HG03045 (cell line): ENCODE measurements around the gene UBE2QL1.

ENCODE experiments used
- ATAC-seq: cut with Tn5 transposase; IDR thresholded peaks from one replicate; pipeline ENCODE4 v1.9.1; 2021; ENCODE audit warnings: mild to moderate bottlenecking, moderate library complexity; ENCODE audit not compliant: unreplicated experiment

The UBE2QL1 gene

DNA sequence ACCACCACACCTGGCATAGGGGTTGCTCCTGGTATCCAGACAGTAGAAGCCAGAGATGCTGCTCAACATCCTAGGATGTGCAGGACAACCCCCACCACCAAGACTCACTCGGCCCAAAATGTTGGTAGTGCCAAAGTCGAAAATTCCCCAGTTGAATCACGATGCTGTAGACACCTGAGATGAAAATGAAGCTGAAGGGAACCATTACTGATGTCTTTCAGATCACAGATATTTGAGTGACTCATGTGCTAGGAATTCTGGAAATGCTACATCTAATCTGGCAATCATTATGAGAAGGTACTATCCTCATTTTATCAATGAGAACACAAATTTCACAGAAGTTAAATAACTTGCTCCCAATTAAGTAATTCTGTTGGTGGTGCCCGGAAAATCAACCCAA lies 21.0 kb upstream of the UBE2QL1 start:
- no peak for ATAC-seq

DNA sequence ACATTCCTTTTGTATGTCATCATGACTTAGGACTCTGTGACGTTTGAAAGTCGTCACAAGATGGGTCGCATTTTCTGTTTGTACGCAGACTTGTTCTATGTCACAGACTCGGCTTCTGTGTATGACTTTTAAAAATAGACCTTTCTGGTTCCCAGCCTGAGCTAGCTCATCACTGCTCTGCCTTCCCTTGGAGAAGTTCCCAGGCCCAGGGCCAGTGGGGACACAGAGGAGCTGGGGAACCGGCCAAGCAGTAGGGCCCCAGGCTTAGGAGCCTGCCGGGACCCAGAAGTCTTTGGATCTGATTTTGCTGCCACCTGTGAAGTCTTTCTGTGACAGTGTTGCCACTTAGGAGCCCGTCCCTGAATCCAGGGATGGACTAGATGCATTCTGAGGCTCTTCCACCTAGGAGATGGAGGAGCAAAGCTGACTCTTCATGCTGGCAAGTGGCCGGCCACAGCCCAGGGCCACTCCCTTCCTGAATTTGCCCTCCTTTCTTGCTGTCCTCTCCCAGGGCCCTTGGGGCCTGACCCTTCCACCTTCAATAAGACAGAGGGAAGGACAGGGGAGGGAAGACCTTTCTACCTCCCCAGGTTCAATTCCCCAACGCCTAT lies 18.1 kb upstream of the UBE2QL1 start:
- ATAC-seq = no peak

DNA sequence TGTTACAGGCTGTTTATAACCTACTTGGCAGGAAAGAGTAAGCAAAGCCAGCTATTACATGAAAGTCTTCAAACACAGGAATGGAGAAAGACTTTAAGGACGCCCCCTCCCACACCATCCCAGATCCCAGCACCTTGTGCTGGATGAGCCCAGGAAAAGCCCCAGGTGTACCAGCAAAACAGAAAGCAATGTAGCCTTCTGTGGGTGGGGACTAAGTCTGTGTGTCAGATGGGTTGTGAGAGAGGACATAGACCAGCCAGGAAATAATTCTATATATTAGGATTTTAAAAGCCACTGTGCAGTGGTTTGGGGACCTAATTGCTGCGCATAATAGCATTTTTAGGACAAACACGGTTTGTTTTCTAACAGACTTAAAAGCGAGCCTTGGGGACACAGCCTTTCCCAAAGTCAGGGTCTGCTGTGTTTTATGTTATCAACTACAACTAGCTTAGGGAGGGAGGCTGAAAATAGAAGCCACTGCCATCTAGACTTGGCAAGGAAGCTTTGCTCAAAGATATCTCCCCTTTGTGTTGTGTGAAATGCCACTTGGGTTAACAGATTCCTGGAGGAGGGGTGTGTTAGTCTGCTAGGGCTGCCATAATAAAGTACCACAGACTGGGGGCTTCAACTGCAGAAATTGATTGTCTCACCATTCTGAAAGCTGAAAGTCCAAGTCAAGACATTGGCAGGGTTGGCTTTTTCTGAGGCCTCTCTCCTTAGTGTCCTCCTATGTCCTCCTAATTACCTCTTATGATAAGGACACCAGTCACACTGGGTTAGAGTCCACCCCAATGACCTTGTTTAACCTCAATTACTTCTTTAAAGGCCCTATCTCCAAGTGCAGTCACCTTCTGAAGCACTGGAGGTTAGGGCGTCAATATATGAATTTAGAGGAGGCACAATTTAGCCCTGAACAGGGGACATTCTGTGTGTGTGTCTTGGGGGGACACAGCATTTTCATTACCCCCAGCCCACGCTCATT lies 17.2 kb upstream of the UBE2QL1 start:
- no peak for ATAC-seq

DNA sequence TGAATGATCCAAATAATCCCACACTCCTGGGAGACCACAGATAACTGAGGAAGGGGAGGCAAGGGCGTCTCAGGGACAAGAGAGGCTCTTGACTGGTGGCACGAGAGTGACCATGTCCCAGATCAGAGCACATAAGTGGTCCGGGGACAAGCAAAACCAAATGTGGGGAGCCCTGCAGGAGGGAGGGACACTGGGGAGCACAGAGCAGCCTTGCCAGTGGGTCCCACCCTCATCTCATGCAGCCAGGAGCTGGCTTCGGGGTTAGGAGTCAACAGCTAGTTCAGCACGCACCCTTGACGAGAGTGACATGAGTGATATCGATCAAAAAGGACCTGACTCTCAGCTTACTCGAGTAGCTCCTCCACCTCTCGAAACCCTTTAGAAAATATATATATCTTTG lies 16.5 kb upstream of the UBE2QL1 start:
- no peak for ATAC-seq

DNA sequence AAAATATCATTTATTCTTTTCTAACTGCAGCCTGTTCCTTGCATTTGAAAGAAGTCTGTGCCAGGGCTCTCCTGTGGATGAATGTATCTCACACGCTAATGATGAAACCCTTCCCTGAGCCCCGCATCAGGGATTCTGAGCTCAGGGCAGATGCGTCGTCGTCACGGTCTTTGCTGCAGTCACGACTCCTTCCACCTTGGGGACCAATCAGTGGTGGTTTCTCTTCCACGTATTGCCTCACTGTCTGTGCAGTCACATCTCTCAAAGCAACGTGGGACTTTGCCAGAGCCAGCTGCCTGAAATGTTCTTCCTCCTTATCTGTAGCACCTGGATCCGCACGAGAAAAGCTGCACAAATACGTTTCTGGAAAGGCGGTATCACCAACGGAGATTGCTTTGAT lies 13.9 kb upstream of the UBE2QL1 start:
- ATAC-seq = no peak

DNA sequence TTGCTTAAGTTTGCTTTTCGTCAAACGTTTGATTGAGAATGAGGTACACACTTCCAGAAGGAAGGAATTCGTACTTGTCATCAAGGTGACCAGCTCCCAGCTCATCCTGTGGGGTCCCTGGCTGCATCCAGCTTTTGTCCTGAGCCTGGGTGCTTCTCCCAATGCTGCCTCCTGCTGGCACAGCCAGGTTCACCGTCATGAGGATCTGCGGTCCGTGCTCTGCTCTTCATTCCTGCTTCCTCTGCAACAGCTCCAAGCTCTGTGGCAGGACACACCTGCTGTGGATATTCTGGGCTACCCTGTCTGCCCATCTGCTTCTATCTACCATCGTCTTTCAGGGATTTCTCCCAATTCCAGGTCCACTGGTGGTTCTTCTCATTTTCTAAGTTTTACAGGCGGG lies 13.3 kb upstream of the UBE2QL1 start:
- no peak for ATAC-seq

DNA sequence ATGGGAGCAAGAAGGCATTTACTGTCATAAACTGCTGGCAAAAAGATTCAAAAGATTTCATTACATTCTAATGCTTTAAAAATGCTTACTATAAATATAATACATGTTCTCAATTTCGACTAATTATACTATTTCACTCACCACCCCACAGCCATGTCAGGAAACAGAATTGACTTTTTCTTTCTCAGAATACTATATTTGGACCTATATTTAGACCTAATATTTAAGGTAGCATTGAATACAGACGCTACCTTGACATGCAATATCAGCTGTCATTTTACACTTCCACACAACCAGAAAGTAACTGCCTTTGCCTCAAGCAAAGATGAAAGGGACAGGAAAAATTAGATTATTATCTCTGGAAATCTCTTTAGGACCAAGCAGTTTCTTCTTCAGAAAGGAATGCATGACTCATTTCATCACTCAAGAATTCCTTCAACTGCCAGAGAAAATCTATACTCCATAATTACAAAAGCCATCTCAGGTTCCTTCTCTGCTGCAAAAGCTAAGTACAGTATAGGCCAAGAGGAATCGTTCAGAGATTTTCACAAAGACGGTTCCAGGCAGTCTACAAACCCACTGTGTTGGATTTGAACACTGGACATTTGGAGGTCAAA lies 11.8 kb upstream of the UBE2QL1 start:
- ATAC-seq = no peak

DNA sequence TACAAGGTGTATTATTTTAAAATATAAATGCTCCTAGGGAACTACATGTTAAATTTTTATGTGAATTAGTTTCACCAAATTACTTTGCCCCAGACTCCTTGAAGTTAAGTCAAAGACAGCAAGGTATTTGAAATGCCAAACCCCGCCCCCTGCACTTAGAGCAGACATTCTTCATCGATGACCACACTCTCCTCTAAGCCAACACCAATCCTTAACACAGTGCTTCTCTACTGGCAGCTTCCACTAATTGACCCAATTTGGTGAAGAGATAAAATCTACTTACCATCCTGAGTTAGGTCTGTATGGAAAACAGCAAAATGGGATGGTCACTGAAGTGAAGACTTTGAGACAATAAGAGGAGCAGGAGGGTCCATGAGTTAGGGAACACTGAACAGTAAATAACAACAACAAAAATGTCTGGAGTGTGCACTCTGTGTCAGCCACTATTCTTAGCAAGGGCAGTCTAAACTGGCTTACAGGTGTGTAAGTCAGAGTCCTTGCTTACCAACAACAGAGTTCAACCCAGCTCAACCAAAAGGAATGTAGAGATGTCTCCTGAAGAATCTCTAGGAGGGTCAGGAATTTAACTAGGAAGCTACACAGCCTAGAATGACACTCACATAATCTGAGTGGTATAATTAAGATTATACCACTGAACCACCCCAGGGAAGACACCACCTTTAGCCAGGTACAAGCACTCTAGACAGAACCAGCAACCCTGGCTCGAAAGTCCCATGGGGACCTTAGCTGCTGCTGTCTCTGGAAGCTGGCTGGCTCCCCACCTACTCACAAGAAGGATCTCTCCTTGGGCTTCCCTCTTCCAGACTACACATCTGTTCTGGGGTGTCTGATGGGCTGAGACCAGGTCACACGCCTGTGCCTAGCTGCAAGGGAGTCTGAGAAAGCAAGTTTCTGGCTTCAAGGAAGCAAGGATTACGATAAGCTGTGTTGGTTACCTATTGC lies 8.8 kb upstream of the UBE2QL1 start:
- ATAC-seq = no peak

DNA sequence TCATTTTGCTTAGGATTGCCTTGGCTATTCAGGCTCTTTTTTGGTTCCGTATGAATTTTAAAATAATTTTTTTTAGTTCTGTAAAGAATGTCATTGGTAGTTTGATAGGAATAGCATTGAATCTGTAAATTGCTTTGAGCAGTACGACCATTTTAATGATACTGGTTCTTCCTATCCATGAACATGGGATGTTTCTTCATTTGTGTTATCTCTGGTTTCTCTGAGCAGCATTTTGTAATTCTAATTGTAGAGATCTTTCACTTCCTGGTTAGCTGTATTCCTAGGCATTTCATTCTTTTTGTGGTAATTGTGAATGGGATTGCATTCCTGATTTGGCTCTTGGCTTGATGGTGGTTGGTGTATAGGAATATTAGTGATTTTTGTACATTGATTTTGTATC lies 6.3 kb upstream of the UBE2QL1 start:
- ATAC-seq = no peak

DNA sequence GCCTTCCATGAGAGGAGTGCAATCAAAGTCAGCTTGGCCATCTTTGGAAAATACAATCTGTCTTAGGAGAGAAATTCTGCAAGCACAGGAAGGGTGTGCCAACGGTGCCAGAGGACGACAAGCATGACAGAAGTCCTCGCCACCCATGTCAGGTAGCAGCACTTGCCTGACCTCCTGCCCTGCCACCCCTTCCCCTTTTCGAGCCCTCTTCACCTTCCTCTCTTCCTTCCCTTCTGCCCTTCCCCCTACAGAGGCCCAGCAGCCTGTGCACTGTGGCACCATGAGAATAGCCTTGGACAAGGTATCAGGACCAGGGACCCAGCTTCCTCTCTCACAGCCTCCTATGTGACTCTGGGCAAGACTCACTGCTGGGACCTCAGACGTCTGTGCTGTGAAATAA lies 5.3 kb upstream of the UBE2QL1 start:
- no peak for ATAC-seq

DNA sequence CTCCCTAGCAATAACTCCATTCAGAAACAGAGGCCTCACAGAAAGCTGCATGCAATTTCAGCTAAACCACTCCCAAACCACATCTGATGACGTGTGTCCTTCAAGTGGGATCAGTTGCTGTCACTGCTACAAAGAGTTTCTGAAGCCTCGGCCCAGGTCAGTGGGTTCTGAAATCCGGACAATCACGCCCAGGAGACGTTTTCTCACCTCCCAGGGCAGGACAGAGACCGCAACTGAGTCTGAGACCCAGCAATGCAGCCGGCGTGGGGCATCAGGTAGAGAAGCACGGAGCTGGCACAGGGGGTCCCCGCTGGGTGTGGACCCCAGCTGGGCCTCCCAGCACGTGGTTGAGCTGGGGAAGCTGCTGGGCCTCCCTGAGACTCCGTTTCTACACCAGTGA lies 2.6 kb upstream of the UBE2QL1 start:
- ATAC-seq = no peak

DNA sequence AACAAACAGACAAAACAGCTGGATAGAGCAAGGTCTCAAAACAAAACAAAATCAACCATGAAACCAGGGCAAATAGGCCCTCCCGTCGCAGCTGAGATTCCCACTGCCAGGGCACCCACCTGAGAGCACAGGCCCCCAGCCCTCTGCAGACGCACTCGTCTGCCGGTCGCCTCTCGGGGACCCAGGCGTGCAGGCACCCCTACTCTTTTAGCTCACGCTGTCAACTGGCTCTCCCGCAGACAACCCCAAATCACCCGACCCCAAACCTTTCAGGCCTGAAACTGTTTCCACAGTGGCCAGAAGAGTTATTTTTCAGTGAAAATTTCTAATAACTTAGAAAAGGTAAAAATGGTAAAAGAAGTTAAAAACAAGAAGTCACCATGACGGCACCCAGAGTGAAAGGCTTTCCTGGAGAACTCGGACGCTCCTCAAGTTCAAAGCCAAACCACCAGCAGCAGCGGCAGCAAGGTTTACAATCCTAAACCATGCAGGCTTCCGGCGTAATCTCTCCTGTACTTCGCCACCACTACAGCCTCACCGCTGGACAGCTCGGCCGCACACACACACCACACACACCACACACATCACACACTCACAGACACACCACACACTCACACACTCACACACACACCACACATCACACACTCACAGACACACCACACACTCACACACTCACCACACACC lies 1.9 kb upstream of the UBE2QL1 start:
- ATAC-seq = no peak

DNA sequence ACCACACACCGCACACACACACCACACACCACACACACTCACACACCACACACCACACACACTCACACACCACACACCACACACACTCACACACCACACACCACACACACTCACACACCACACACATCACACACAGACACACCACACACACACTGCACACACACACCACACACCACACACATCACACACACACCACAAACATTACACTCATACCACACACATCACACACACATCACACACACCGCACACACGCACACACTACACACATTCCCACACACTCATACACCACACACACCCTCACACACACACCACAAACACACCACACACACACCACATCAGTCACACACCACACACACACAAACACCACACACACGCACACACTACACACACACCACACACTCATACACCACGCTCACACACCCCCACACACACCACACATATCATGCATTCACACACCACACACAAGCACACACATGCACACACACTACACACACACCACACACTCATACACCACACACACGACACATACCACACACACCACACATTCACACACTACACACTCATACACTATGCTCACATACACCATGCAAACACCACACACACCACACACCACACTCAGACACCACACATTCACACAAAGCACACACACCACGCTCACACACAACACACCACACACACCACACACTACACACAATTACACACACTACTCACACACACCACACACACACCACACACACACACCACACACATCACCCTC lies 1.1 kb upstream of the UBE2QL1 start:
- no peak for ATAC-seq

DNA sequence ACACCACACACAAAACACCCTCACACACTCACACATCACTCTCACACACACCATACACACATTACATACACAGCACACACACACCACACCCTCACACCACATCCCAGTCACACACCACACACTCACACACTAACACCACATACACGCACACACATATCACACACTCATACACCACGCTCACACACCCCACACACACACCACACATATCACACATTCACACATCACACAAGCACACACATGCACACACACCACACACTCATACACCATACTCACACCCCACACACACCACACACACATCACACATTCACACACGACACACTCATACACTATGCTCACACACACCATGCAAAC lies 543 bp upstream of the UBE2QL1 start:
- no peak for ATAC-seq

DNA sequence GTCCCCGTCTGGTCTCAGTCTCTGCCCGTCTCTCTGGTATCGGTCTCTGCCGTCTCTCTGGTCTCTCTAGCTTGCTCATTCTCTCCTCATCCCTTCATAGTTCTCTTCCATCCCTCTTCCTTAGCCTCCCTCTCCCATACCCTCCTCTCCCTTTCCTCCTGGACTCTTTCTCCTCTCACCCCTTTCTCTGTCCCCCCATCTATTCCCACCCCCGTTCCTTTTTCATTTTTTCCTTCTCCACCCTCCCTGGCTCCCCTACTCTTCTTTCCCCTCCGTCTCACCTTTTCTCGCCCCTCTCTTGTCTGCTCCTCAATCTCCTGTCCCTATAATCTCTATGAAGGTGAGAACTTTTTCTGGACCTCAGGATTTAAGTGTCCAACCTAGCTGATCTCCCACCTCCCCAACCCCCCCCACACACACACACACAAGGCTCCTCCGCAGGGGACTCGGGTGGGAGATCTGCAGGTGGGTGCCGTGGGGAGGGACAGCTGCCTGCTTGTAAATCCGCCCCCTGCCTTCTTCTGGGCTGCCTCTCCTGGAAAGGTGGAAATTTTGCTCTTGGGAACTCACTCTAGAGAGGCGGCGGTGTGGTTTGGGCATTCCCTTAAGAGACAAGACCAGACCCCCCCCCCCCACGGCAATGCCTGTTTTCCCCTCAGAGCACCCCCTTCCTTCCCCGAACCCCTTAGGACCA lies 953 bp downstream of the UBE2QL1 start:
- no peak for ATAC-seq

DNA sequence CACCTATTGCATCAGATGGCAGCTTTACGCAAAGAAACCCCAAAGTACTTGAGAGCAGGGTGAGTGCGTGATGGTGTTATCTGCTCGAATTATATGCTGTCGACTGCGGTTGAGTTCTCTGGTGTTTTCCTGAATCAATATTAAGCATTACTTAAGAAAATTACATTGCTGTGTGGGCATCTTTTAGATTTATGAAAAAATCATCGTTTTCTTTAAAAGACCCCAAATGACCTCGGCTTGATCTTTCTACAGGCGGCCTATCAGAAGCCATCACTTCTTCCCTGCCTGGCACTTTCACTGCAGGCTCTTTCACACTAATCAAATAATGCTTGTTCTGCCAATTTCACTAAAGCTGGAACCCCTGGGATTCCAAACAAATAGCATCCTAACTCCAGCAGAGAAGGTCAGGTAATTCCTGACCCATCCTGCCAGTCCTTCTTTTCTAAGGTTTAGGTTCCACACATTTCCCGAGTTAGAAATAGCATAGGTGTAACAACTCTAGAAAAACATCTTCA lies 1.7 kb downstream of the UBE2QL1 start:
- ATAC-seq = no peak

DNA sequence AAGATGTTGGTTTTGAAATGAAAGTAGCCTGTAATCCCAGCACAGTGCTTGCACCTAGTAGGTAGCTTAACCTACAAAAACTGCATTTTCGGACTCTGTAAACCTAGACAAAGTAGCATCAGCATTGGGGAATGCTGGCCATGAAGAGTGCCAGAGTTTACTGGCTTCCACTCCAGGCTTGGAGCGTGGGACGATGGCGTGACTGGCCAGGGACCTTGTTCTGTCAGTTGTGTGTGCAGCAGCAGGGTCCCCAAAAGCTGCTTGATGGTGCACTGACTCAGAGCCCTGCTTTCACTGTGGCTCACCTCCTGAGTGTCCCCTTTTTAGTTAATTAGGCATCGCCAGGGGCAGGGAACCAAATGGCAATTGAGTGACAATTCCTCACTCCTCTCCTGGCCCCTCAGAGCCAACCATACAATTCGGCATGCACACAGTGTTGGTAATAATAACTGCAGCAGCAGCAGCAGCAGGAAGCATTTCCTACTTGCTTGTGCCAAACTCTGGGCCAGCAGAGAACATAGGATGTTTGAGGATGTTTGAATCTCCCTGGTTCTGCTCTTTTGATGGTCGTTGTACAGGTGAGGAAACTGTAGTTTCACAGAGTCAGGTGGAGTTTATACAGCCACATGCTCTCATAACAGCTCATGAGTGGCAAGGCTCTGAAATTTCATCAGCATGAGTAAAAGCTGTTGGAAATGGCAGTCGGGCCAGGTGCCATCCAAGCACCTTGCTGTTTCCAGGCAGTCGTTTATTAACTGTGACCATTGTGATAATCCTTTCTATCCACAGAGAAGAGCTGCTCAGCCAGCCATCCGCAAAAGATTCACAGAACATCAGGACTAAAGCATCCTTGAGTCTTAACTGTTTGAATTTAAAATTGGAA lies 4.2 kb downstream of the UBE2QL1 start:
- no peak for ATAC-seq
